Ishikawa (cell line): Measurements from ENCODE around the gene APOB.

Experiments used
- CEBPB ChIP-seq: IDR thresholded peaks from 2 replicates; pipeline ENCODE4 v1.6.1; 2012
- EGR1 ChIP-seq: IDR thresholded peaks from 2 replicates; pipeline ENCODE4 v1.6.1; 2012
- EP300 ChIP-seq: IDR thresholded peaks from 2 replicates; pipeline ENCODE4 v1.6.1; 2012; ENCODE audit warnings: borderline replicate concordance
- NFIC ChIP-seq: IDR thresholded peaks from 2 replicates; pipeline ENCODE4 v1.6.1; 2012
- RAD21 ChIP-seq: IDR thresholded peaks from 2 replicates; pipeline ENCODE4 v1.6.1; 2012; ENCODE audit warnings: low read depth
- TAF1 ChIP-seq: IDR thresholded peaks from 2 replicates; pipeline ENCODE4 v1.6.1; 2012; ENCODE audit warnings: low read depth, mild to moderate bottlenecking
- TCF12 ChIP-seq: IDR thresholded peaks from 2 replicates; pipeline ENCODE4 v1.6.1; 2012; ENCODE audit warnings: low read depth
- TEAD4 ChIP-seq: IDR thresholded peaks from 2 replicates; pipeline ENCODE4 v1.6.1; 2012
- YY1 ChIP-seq: IDR thresholded peaks from 2 replicates; pipeline ENCODE4 v1.6.1; 2012; ENCODE audit warnings: low read depth
- ZBTB7A ChIP-seq: IDR thresholded peaks from 2 replicates; pipeline ENCODE4 v1.6.1; 2012; ENCODE audit warnings: low read depth
- TF ChIP-seq, protein P1 (sequence below): IDR thresholded peaks from 2 replicates; pipeline ENCODE4 v1.6.1; 2012; ENCODE audit warnings: low read depth, mild to moderate bottlenecking
- TF ChIP-seq, protein P2 (sequence below): IDR thresholded peaks from 2 replicates; pipeline ENCODE4 v1.6.1; 2012
- TF ChIP-seq, protein P3 (sequence below): IDR thresholded peaks from 2 replicates; pipeline ENCODE4 v1.6.1; 2012

DNA sequence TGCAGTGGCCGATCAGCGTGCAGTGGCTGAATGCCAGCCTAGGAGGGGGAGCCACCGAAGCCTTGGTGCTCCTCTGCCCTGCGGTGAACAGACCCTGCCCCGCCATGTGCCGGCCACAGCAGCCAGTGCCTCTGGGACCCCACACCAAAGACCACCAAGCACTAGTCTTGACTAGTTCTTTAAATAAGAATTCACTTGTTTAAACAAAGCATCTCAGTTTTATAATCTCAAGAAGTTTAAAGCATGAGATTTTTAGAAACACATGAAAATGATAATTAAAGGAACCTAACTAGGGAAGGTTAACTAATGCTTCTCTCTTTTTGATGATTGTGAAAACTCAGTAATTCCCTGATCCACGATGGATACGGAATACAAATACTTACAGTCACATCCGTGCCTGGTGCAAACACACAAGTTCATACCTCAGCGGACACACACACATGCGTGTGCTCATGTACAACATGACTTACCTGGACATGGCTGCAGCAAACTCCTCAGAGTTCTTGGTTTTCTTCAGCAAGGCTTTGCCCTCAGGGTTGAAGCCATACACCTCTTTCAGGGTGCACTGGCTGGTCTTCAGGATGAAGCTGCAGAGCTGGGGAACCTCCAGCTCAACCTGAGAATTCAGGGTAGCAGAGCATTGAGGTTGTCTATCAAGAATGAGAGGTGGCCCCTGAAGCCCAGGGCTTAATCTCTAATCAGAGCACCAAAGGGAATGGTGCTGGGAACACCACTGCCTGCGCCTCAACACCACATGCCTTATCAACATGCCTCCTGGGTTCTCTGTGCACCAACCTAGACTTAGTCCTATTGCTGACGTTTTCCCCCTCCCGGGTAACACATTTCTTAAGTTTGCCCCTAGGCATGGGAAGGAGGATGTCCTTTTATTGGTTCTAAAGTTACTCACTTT is 3.1 kb downstream of the APOB start:
- TF ChIP-seq TAF1, result no peak
- no peak for TF ChIP-seq EGR1
- TF ChIP-seq RAD21, result no peak
- TF ChIP-seq TCF12, result no peak
- TF ChIP-seq NFIC, result no peak
- no peak for TF ChIP-seq TEAD4
- TF ChIP-seq YY1, result no peak
- TF ChIP-seq CEBPB, result no peak
- TF ChIP-seq, protein P1, sequence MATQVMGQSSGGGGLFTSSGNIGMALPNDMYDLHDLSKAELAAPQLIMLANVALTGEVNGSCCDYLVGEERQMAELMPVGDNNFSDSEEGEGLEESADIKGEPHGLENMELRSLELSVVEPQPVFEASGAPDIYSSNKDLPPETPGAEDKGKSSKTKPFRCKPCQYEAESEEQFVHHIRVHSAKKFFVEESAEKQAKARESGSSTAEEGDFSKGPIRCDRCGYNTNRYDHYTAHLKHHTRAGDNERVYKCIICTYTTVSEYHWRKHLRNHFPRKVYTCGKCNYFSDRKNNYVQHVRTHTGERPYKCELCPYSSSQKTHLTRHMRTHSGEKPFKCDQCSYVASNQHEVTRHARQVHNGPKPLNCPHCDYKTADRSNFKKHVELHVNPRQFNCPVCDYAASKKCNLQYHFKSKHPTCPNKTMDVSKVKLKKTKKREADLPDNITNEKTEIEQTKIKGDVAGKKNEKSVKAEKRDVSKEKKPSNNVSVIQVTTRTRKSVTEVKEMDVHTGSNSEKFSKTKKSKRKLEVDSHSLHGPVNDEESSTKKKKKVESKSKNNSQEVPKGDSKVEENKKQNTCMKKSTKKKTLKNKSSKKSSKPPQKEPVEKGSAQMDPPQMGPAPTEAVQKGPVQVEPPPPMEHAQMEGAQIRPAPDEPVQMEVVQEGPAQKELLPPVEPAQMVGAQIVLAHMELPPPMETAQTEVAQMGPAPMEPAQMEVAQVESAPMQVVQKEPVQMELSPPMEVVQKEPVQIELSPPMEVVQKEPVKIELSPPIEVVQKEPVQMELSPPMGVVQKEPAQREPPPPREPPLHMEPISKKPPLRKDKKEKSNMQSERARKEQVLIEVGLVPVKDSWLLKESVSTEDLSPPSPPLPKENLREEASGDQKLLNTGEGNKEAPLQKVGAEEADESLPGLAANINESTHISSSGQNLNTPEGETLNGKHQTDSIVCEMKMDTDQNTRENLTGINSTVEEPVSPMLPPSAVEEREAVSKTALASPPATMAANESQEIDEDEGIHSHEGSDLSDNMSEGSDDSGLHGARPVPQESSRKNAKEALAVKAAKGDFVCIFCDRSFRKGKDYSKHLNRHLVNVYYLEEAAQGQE, result no peak
- no peak for TF ChIP-seq EP300
- TF ChIP-seq, protein P2, sequence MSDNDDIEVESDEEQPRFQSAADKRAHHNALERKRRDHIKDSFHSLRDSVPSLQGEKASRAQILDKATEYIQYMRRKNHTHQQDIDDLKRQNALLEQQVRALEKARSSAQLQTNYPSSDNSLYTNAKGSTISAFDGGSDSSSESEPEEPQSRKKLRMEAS, result no peak
- no peak for TF ChIP-seq ZBTB7A
- TF ChIP-seq, protein P3, sequence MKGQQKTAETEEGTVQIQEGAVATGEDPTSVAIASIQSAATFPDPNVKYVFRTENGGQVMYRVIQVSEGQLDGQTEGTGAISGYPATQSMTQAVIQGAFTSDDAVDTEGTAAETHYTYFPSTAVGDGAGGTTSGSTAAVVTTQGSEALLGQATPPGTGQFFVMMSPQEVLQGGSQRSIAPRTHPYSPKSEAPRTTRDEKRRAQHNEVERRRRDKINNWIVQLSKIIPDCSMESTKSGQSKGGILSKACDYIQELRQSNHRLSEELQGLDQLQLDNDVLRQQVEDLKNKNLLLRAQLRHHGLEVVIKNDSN, result no peak
